ENCODE data around the gene LIMK2.
"Not testable (repeated sequence)": the region's sequence is repeated elsewhere in the genome, so short reads cannot be mapped to it uniquely, and the experiment has no call there.

DNA sequence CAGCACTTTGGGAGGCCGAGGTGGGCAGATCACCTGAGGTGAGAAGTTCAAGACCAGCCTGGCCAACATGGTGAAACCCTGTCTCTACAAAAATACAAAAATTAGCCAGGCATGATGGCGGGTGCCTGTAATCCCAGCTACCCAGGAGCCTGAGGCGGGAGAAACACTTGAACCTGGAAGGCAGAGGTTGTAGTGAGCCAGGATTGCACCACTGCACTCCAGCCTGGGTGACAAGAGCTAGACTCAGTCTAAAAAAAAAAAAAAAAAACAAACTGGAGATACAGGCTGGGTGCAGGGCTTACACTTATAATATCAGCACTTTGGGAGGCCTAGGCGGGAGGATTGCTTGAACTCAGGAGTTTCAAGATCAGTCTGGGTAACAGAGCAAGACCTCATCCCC lies 23.9 kb downstream of the LIMK2 start:
- TF ChIP-seq, protein P1, sequence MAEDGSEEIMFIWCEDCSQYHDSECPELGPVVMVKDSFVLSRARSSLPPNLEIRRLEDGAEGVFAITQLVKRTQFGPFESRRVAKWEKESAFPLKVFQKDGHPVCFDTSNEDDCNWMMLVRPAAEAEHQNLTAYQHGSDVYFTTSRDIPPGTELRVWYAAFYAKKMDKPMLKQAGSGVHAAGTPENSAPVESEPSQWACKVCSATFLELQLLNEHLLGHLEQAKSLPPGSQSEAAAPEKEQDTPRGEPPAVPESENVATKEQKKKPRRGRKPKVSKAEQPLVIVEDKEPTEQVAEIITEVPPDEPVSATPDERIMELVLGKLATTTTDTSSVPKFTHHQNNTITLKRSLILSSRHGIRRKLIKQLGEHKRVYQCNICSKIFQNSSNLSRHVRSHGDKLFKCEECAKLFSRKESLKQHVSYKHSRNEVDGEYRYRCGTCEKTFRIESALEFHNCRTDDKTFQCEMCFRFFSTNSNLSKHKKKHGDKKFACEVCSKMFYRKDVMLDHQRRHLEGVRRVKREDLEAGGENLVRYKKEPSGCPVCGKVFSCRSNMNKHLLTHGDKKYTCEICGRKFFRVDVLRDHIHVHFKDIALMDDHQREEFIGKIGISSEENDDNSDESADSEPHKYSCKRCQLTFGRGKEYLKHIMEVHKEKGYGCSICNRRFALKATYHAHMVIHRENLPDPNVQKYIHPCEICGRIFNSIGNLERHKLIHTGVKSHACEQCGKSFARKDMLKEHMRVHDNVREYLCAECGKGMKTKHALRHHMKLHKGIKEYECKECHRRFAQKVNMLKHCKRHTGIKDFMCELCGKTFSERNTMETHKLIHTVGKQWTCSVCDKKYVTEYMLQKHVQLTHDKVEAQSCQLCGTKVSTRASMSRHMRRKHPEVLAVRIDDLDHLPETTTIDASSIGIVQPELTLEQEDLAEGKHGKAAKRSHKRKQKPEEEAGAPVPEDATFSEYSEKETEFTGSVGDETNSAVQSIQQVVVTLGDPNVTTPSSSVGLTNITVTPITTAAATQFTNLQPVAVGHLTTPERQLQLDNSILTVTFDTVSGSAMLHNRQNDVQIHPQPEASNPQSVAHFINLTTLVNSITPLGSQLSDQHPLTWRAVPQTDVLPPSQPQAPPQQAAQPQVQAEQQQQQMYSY (CRISPR knock-in tag; IDR thresholded peaks at IDR 0.05): not testable (repeated sequence)
- TF ChIP-seq, protein P2, sequence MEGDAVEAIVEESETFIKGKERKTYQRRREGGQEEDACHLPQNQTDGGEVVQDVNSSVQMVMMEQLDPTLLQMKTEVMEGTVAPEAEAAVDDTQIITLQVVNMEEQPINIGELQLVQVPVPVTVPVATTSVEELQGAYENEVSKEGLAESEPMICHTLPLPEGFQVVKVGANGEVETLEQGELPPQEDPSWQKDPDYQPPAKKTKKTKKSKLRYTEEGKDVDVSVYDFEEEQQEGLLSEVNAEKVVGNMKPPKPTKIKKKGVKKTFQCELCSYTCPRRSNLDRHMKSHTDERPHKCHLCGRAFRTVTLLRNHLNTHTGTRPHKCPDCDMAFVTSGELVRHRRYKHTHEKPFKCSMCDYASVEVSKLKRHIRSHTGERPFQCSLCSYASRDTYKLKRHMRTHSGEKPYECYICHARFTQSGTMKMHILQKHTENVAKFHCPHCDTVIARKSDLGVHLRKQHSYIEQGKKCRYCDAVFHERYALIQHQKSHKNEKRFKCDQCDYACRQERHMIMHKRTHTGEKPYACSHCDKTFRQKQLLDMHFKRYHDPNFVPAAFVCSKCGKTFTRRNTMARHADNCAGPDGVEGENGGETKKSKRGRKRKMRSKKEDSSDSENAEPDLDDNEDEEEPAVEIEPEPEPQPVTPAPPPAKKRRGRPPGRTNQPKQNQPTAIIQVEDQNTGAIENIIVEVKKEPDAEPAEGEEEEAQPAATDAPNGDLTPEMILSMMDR (IDR thresholded peaks at IDR 0.05): not testable (repeated sequence)
- TF ChIP-seq SP1 (CRISPR knock-in tag; conservative IDR thresholded peaks at IDR 0.05); KAT7 (CRISPR knock-in tag; IDR thresholded peaks at IDR 0.05; ENCODE audit: borderline replicate concordance); JUN (CRISPR knock-in tag; IDR thresholded peaks at IDR 0.05); ZNF317 (CRISPR knock-in tag; IDR thresholded peaks at IDR 0.05; ENCODE audit: borderline replicate concordance, low read depth): not testable (repeated sequence)
- TF ChIP-seq, protein P3, sequence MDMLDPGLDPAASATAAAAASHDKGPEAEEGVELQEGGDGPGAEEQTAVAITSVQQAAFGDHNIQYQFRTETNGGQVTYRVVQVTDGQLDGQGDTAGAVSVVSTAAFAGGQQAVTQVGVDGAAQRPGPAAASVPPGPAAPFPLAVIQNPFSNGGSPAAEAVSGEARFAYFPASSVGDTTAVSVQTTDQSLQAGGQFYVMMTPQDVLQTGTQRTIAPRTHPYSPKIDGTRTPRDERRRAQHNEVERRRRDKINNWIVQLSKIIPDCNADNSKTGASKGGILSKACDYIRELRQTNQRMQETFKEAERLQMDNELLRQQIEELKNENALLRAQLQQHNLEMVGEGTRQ (CRISPR knock-in tag; IDR thresholded peaks at IDR 0.05): not testable (repeated sequence)
